ENCODE results near the gene LRIG3.

LRIG3 gene, protein sequence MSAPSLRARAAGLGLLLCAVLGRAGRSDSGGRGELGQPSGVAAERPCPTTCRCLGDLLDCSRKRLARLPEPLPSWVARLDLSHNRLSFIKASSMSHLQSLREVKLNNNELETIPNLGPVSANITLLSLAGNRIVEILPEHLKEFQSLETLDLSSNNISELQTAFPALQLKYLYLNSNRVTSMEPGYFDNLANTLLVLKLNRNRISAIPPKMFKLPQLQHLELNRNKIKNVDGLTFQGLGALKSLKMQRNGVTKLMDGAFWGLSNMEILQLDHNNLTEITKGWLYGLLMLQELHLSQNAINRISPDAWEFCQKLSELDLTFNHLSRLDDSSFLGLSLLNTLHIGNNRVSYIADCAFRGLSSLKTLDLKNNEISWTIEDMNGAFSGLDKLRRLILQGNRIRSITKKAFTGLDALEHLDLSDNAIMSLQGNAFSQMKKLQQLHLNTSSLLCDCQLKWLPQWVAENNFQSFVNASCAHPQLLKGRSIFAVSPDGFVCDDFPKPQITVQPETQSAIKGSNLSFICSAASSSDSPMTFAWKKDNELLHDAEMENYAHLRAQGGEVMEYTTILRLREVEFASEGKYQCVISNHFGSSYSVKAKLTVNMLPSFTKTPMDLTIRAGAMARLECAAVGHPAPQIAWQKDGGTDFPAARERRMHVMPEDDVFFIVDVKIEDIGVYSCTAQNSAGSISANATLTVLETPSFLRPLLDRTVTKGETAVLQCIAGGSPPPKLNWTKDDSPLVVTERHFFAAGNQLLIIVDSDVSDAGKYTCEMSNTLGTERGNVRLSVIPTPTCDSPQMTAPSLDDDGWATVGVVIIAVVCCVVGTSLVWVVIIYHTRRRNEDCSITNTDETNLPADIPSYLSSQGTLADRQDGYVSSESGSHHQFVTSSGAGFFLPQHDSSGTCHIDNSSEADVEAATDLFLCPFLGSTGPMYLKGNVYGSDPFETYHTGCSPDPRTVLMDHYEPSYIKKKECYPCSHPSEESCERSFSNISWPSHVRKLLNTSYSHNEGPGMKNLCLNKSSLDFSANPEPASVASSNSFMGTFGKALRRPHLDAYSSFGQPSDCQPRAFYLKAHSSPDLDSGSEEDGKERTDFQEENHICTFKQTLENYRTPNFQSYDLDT

DNA sequence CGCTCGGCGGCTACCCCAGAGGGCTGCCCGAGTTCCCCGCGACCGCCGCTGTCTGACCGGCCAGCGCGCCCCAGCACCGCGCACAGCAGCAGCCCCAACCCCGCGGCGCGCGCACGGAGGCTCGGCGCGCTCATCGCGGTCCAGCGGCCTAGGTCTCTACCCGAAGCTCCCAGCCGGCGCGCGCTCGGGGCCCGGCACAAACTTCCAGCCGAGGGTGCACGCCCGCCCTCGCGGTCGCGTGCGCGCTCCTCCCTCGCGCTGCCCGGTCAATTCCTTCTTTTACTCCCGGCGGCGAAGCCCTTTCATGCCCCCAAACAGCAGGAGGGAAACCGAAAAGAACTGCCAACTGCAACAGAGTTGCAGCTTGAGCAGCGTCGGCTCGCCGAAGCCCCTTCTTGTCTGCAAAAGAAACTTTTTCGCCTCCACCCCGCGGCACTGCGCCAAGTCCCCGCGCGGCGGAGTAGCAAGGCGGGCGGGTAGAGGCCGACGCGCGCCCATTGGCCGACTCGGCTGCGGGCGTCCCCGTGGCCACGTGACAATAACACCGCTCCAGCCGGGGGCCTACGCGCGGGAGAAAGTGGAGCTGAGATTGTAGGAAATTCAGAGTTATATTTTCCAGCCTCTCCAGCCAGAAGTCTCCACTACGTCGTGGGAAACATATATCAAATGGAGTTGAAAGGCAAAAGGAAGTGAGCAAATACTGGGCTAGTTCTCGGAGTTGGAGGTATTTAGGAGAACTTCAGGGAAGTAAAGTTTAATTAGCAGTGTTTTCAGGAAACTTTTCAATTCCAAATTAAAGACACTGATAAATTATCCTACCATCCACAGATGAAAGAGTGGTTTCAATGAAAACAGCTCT lies at the start of gene LRIG3:
Gene LRIG3, minus strand, starts transcription at position 403 of the 859 bp plus-strand sequence. Its CDS starts 269 bp downstream, at position 134.
- DNase-seq (ENCODE audit: extremely low read depth, insufficient read length), result peak; percentile 66
- peak within 1 kb of the TSS; percentile 97 for H3K4me3 ChIP-seq (replicated peaks; ENCODE audit: low read depth, low read length)
- no peaks in the 10 kb centered on the region for H3K36me3 ChIP-seq (ENCODE audit: control insufficient read depth, insufficient read depth, low read length)
- H3K27me3 ChIP-seq (replicated peaks; ENCODE audit: control insufficient read depth, insufficient read depth, low read length), result no peaks in the 10 kb centered on the region
- TF ChIP-seq, protein P1, sequence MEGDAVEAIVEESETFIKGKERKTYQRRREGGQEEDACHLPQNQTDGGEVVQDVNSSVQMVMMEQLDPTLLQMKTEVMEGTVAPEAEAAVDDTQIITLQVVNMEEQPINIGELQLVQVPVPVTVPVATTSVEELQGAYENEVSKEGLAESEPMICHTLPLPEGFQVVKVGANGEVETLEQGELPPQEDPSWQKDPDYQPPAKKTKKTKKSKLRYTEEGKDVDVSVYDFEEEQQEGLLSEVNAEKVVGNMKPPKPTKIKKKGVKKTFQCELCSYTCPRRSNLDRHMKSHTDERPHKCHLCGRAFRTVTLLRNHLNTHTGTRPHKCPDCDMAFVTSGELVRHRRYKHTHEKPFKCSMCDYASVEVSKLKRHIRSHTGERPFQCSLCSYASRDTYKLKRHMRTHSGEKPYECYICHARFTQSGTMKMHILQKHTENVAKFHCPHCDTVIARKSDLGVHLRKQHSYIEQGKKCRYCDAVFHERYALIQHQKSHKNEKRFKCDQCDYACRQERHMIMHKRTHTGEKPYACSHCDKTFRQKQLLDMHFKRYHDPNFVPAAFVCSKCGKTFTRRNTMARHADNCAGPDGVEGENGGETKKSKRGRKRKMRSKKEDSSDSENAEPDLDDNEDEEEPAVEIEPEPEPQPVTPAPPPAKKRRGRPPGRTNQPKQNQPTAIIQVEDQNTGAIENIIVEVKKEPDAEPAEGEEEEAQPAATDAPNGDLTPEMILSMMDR (IDR thresholded peaks at IDR 0.05; ENCODE audit: insufficient read depth, low read length, poor library complexity, severe bottlenecking), result peak; percentile 30

DNA sequence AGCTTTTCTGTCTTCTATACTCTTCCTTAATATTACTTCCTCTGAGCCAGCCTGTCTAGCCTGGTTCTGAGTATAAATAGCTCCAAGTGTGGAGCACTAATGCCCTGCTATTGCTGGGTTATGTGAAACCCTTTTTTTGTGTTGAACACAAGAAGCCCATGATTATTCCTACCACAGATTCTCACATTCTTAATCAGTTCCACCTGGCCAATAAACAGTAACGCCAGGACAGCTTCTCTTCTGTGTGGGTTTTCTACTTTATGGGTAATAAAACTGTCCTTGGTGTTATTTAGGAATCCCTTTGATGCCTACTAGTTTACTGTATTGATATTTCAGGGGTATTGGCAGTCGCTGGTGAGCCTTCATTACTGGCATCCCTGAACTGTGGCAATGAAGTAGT lies 48.9 kb upstream of the LRIG3 start:
- TF ChIP-seq, protein P1 (IDR thresholded peaks at IDR 0.05; ENCODE audit: insufficient read depth, low read length, poor library complexity, severe bottlenecking), result no peak
- no peaks in the 10 kb centered on the region for H3K36me3 ChIP-seq (ENCODE audit: control insufficient read depth, insufficient read depth, low read length)
- no peak overlapping the region for H3K4me3 ChIP-seq (replicated peaks; ENCODE audit: low read depth, low read length)
- H3K27me3 ChIP-seq (replicated peaks; ENCODE audit: control insufficient read depth, insufficient read depth, low read length), result no peaks in the 10 kb centered on the region
- no peak for DNase-seq (ENCODE audit: extremely low read depth, insufficient read length)

DNA sequence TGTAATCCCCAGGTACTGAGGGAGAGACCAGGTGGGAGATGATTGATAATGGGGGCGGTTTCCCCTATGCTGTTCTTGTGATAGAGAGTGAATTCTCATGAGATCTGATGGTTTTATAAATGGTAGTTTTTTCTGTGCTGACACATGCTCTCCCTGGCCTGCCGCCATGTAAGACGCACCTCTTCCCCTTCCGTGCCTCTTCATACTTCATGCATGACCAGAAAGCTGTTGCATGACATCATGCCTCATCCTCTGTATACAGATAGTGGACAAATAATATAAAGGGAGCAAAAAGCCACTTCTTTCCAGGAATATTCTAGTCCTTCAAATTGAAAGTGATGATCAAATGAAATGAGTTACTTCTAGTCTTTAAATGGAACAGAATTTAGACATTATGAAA lies 47.3 kb upstream of the LRIG3 start:
- H3K4me3 ChIP-seq (replicated peaks; ENCODE audit: low read depth, low read length), result no peak overlapping the region
- H3K27me3 ChIP-seq (replicated peaks; ENCODE audit: control insufficient read depth, insufficient read depth, low read length), result no peaks in the 10 kb centered on the region
- no peak for DNase-seq (ENCODE audit: extremely low read depth, insufficient read length)
- TF ChIP-seq, protein P1 (IDR thresholded peaks at IDR 0.05; ENCODE audit: insufficient read depth, low read length, poor library complexity, severe bottlenecking), result no peak
- no peaks in the 10 kb centered on the region for H3K36me3 ChIP-seq (ENCODE audit: control insufficient read depth, insufficient read depth, low read length)

DNA sequence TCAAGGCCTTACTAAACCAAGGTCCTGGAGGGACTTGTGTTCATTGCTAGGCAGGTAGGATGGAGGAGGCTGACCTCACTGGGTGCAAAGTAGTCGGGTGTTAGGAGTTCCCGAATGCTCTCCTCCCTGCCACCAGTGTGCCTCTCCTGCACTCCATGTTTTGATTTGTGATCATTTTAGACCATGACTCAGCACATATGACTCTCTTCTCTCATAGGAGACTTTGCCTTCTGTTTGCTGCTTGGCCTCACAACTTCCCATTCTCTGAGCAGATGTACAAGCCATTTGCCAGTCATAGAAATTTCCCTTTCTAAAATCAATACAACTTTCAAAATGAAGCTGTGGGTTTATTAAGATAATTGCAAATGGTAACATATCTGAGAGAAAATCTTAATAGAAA lies 46.6 kb upstream of the LRIG3 start:
- TF ChIP-seq, protein P1 (IDR thresholded peaks at IDR 0.05; ENCODE audit: insufficient read depth, low read length, poor library complexity, severe bottlenecking), result no peak
- Histone ChIP-seq H3K27me3 (replicated peaks; ENCODE audit: control insufficient read depth, insufficient read depth, low read length) (no peaks in the 10 kb centered on the region), H3K36me3 (ENCODE audit: control insufficient read depth, insufficient read depth, low read length) (no peaks in the 10 kb centered on the region), H3K4me3 (replicated peaks; ENCODE audit: low read depth, low read length) (no peak overlapping the region)
- DNase-seq (ENCODE audit: extremely low read depth, insufficient read length), result no peak

DNA sequence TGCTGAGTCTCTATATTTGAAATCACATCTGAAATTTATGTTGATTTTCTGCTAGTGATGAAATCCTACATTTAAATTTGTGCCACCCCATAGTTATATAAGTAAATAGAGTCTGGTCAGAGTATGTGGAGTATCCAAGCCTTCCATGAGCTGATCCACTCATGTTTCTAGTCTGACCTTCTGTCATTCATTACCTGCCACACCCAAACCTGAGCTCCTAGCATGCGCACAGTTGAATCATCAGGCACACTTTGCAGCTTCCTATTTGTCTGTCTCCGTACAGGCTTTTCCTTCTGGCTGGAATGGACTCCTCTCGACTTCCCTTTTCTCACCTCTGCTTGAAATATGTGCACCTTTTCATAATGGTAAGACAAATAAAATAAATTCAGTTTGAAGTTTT lies 45.3 kb upstream of the LRIG3 start:
- no peaks in the 10 kb centered on the region for H3K27me3 ChIP-seq (replicated peaks; ENCODE audit: control insufficient read depth, insufficient read depth, low read length)
- DNase-seq (ENCODE audit: extremely low read depth, insufficient read length), result no peak
- TF ChIP-seq, protein P1 (IDR thresholded peaks at IDR 0.05; ENCODE audit: insufficient read depth, low read length, poor library complexity, severe bottlenecking), result no peak
- no peak overlapping the region for H3K4me3 ChIP-seq (replicated peaks; ENCODE audit: low read depth, low read length)
- H3K36me3 ChIP-seq (ENCODE audit: control insufficient read depth, insufficient read depth, low read length), result no peaks in the 10 kb centered on the region

Data from GM06990 (cell line).